ENCODE measurements around the gene TEDDM1.

TEDDM1 gene

GRCh38 chr1:182408435-182409075 lies 8.1 kb upstream of the TEDDM1 start:
- no peak for DNase-seq (ENCODE audit: low read depth)
- TF ChIP-seq CTCF (IDR thresholded peaks at IDR 0.05; ENCODE audit: insufficient read depth, low read depth, low read length, missing control alignments) = no peak
- no peak overlapping the region for H3K4me3 ChIP-seq (ENCODE audit: low read depth, low read length)

- H3K4me3 ChIP-seq (ENCODE audit: low read depth, low read length) = no peak overlapping the region
- DNase-seq (ENCODE audit: low read depth) = no peak
- TF ChIP-seq CTCF (IDR thresholded peaks at IDR 0.05; ENCODE audit: insufficient read depth, low read depth, low read length, missing control alignments) = no peak
Measured at GRCh38 chr1:182407724-182408123, 7.3 kb upstream of the TEDDM1 start.

GRCh38 chr1:182406012-182406411 lies 5.5 kb upstream of the TEDDM1 start:
- TF ChIP-seq CTCF (IDR thresholded peaks at IDR 0.05; ENCODE audit: insufficient read depth, low read depth, low read length, missing control alignments) = no peak
- DNase-seq (ENCODE audit: low read depth) = no peak
- no peak overlapping the region for H3K4me3 ChIP-seq (ENCODE audit: low read depth, low read length)

GRCh38 chr1:182405578-182405977 lies 5.1 kb upstream of the TEDDM1 start:
- no peak for TF ChIP-seq CTCF (IDR thresholded peaks at IDR 0.05; ENCODE audit: insufficient read depth, low read depth, low read length, missing control alignments)
- no peak overlapping the region for H3K4me3 ChIP-seq (ENCODE audit: low read depth, low read length)
- no peak for DNase-seq (ENCODE audit: low read depth)

GRCh38 chr1:182404781-182405180 lies 4.3 kb upstream of the TEDDM1 start:
- DNase-seq (ENCODE audit: low read depth) = no peak
- no peak overlapping the region for H3K4me3 ChIP-seq (ENCODE audit: low read depth, low read length)
- TF ChIP-seq CTCF (IDR thresholded peaks at IDR 0.05; ENCODE audit: insufficient read depth, low read depth, low read length, missing control alignments) = no peak

GRCh38 chr1:182397653-182398393 lies 2.6 kb downstream of the TEDDM1 start:
- no peak overlapping the region for H3K4me3 ChIP-seq (ENCODE audit: low read depth, low read length)
- DNase-seq (ENCODE audit: low read depth) = no peak
- no peak for TF ChIP-seq CTCF (IDR thresholded peaks at IDR 0.05; ENCODE audit: insufficient read depth, low read depth, low read length, missing control alignments)
